Measurements from ENCODE around the gene MLF2.

The MLF2 gene

GRCh38 chr12:6790496-6791150 lies 37.7 kb upstream of the MLF2 start:
- Histone ChIP-seq H3K9me3 (replicated peaks; ENCODE audit: insufficient read depth, low read length) (no peaks in the 10 kb centered on the region), H3K27me3 (replicated peaks; ENCODE audit: insufficient read depth, low read length) (no peaks in the 10 kb centered on the region), H4K20me1 (ENCODE audit: insufficient read depth, low read length) (no peaks in the 10 kb centered on the region), H3K79me2 (ENCODE audit: low read length) (no peaks in the 10 kb centered on the region), H3K9ac (ENCODE audit: low read length) (no peak overlapping the region), H3K36me3 (replicated peaks; ENCODE audit: insufficient read depth, low read length) (no peaks in the 10 kb centered on the region), H3K4me2 (ENCODE audit: low read depth, low read length) (no peak overlapping the region), H2AFZ (ENCODE audit: low read length) (no peak overlapping the region), H3F3A (ENCODE audit: insufficient read depth, low read length) (no peaks in the 10 kb centered on the region), H3K27ac (ENCODE audit: low read length) (no peak overlapping the region), H3K4me1 (ENCODE audit: low read length) (no peaks in the 10 kb centered on the region), H3K4me3 (ENCODE audit: low read length) (no peak overlapping the region), H3K9me2 (replicated peaks; ENCODE audit: insufficient read depth, low read length) (no peaks in the 10 kb centered on the region)
- TF ChIP-seq EZH2 (optimal IDR thresholded peaks at IDR 0.05; ENCODE audit: low read depth, low read length) (no peak), CTCF (IDR thresholded peaks at IDR 0.05; ENCODE audit: low read length) (no peak), EZH2phosphoT487 (IDR thresholded peaks at IDR 0.05; ENCODE audit: low read length) (no peak)
- no peak for DNase-seq

- Histone ChIP-seq H3K4me1 (ENCODE audit: low read length) (peaks cover 7% of the 10 kb centered on the region), H3K79me2 (ENCODE audit: low read length) (no peaks in the 10 kb centered on the region), H3K9me3 (replicated peaks; ENCODE audit: insufficient read depth, low read length) (no peaks in the 10 kb centered on the region), H3K9me2 (replicated peaks; ENCODE audit: insufficient read depth, low read length) (no peaks in the 10 kb centered on the region), H3K4me2 (ENCODE audit: low read depth, low read length) (no peak within 1 kb of the TSS), H3K9ac (ENCODE audit: low read length) (no peak within 1 kb of the TSS), H2AFZ (ENCODE audit: low read length) (no peak within 1 kb of the TSS), H3K27me3 (replicated peaks; ENCODE audit: insufficient read depth, low read length) (no peaks in the 10 kb centered on the region), H3F3A (ENCODE audit: insufficient read depth, low read length) (no peaks in the 10 kb centered on the region; the same call in 1 of the 2 replicates), H3K36me3 (replicated peaks; ENCODE audit: insufficient read depth, low read length) (no peaks in the 10 kb centered on the region), H4K20me1 (ENCODE audit: insufficient read depth, low read length) (no peaks in the 10 kb centered on the region), H3K27ac (ENCODE audit: low read length) (no peak within 1 kb of the TSS), H3K4me3 (ENCODE audit: low read length) (no peak within 1 kb of the TSS)
- TF ChIP-seq EZH2phosphoT487 (IDR thresholded peaks at IDR 0.05; ENCODE audit: low read length) (no peak), EZH2 (optimal IDR thresholded peaks at IDR 0.05; ENCODE audit: low read depth, low read length) (no peak), CTCF (IDR thresholded peaks at IDR 0.05; ENCODE audit: low read length) (no peak)
- DNase-seq: no peak
Observed at GRCh38 chr12:6788972-6789924, 36.3 kb upstream of the MLF2 start, which contains the start of gene CD4. CD4 (plus strand) TSS chr12:6789528; CDS start chr12:6800139, 10,611 bp downstream.

GRCh38 chr12:6787309-6787708 lies 34.4 kb upstream of the MLF2 start:
- Histone ChIP-seq H4K20me1 (ENCODE audit: insufficient read depth, low read length) (no peaks in the 10 kb centered on the region), H3K27me3 (replicated peaks; ENCODE audit: insufficient read depth, low read length) (no peaks in the 10 kb centered on the region), H3K9ac (ENCODE audit: low read length) (no peak overlapping the region), H3K79me2 (ENCODE audit: low read length) (no peaks in the 10 kb centered on the region), H3K36me3 (replicated peaks; ENCODE audit: insufficient read depth, low read length) (no peaks in the 10 kb centered on the region), H3K9me2 (replicated peaks; ENCODE audit: insufficient read depth, low read length) (no peaks in the 10 kb centered on the region), H3K4me3 (ENCODE audit: low read length) (no peak overlapping the region), H3K4me2 (ENCODE audit: low read depth, low read length) (no peak overlapping the region), H3F3A (ENCODE audit: insufficient read depth, low read length) (peaks cover 6% of the 10 kb centered on the region), H3K4me1 (ENCODE audit: low read length) (peaks cover 26% of the 10 kb centered on the region), H3K9me3 (replicated peaks; ENCODE audit: insufficient read depth, low read length) (no peaks in the 10 kb centered on the region), H3K27ac (ENCODE audit: low read length) (no peak overlapping the region), H2AFZ (ENCODE audit: low read length) (no peak overlapping the region)
- no peak for DNase-seq
- TF ChIP-seq CTCF (IDR thresholded peaks at IDR 0.05; ENCODE audit: low read length): no peak
- no peak for TF ChIP-seq EZH2phosphoT487 (IDR thresholded peaks at IDR 0.05; ENCODE audit: low read length)
- TF ChIP-seq EZH2 (optimal IDR thresholded peaks at IDR 0.05; ENCODE audit: low read depth, low read length): no peak
